Mucosa of gallbladder (tissue), 1 donor: ENCODE measurements around the gene KLRG1. TPM values are rescaled to one million over a fixed set of nuclear protein-coding genes. Genes with fewer than 3 reads are reported as not detected.

Experiments used
- DNase-seq: peaks from one replicate; pipeline ENCODE4 v3.0.0-alpha.2; 2020; ENCODE audit warnings: low spot score
- total RNA-seq: library from RNA; stranded (reverse); gene quantifications from one replicate; pipeline ENCODE4 v1.2.1, GENCODE V29; 2021
- donor health status: DM: no; HTN: no; CAD: no.

Gene KLRG1
- total RNA-seq, 1 donor from 2014 or later, result 3.3 TPM

DNA sequence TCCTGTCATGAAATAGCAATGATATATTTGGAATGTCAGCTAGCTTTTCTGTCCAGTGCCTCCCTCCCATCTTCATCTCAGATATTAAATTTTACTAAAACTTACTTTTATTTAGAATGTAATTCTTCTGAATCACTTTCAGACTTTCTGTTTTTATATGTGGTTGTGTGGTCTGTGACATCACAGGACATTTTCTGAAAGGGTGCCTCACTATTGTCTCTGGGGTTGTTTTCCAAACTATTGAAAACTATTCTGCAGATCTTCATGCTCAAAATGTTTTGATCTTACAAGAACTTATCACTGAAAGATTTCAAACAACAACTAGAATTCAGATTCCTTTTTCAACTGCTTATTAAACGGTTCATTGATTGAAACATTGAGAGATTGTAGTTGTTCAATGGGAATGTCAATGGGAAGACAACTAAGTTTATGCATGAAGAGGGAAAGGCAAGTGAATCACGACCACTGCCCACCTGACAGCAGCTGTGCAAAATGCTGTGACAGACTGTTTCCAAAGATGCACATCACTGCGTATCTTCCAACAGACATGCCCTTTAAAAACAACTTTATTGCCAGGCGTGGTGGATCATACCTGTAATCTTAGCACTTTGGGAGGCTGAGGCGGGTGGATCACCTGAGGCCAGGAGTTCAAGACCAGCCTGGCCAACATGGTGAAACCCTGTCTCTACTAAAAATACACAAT lies 51.3 kb downstream of the KLRG1 start:
- no peak for DNase-seq

DNA sequence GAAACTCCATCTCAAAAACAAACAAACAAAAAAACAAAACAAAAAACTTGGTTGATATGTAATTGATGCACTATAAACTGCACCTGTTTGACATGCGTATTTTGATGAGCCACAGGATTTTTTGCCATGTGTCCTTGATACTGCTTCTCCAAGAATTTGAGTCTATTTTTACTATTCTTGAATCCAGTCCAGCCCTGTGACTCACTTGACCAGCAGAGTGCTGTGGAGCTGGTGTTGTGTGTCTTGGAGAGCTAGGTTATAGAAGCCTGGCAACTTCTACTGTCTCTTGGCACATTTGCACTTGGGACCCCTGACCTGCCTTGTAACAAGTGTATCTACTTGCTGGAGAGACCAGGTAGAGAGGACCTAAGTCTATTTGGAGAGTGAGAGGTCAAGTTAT lies 52.0 kb downstream of the KLRG1 start:
- DNase-seq, result no peak

DNA sequence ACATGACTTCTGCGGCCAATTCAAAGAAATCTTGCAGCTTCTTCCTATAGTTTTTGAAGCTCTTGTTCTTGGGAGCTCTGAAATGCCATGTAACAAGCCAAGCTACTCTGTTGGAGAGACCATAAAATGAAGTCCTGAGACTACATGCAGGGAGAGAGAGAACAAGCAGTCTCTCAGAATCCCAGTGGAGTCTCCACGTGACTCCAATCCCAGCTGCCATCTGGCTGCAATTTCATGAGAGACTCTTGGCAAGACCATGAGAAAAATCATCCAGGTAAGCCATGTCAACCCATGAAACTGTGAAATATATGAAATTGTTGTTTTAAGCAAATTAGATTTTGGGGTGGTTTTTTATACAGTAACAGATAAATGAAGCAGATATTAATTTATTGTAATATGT lies 54.4 kb downstream of the KLRG1 start:
- DNase-seq, result no peak

DNA sequence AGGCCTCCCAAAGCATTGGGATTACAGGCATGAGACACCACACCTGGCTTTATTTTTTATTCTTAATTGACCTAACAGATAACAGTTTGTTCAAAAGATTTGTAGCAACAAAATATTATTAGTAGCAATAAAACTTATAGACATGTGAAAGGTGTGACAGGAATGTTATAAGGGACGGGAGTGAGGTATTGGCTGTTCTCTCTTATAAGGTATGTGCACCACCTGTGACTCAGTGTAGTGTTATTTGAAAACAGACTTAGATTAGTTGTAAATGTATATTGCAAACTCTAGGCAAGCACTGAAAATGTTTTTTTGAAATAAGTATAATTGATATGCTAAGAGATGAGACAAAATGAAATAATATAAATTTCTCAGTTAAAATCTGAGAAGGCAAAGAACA lies 57.8 kb downstream of the KLRG1 start:
- DNase-seq, result no peak

DNA sequence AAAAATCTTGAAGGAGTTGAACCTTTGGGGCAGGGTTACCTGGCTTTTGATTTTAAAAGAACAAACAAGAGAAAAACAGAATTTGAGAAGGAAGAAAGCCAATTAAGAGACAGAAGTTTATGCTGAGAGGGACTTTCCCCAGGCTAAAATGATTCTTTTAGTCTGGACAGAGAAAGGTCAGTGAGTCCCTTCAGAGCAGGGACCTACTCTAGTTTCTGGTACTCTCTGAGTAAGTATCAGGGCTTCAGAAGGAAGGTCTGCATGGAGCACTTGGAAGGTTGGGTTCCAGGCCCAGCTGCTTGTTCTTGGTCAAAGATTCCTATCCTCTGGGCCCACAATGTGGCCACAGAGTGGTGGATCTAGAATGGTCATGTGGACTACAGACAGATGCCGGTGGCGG lies 59.6 kb downstream of the KLRG1 start:
- no peak for DNase-seq

DNA sequence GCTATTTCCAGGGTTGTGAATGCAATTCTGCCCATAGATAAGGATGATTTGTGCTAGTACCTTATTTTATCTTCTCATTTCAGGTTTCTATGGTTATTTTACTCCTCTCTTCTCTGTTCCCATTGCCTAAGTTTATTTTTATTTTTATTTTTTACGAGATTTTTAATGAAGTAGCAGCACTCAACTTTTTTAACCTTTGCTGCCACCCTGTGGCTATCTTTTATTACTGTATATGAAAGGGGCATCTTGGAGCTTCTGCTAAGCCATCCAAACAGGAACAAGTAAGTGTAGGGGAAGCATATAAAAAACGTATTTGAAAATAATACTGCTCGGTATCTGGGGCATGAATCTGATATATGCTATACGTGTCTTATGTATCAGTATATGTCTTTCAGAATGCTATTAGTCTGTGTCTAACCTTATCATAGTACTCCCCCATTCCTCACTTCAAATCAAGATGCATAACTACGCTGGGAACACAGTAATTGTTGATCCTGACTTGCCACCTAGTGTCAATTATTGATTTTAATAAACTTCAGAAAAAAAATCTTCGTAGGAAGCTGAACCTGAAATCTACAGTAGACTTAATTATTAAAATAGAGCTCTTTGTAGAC lies 60.3 kb downstream of the KLRG1 start:
- no peak for DNase-seq

DNA sequence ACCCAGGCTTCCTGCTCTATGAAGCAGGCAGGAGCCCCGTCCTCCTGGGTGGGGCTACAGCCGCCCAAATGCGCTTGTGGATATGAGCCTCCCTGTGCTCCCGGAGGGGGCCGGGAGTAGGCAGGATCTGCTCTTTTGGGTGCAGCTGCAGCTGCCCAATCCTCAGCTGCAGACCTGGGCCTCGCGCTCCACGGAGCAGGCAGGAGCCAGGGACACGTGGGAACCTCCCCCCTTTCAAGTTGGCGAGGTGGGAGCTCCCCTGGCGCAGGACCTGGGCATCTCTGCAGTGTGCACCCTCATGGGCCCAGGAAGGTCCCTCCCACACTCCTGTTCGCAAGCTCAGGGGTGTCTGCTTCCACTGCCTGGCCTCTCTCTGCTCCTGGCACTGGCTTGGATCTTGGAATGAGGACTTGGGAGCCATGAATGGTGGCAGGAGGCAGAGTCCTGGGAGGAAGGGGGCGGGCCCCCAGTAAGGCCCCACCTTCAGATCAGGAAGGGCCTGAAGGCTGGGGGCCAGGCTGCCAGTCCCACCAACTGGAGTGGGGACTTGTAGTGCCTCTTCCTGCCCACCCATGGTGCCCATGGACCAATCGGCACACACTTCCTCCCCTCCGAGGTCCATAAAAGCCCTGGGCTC lies 61.3 kb downstream of the KLRG1 start:
- no peak for DNase-seq

DNA sequence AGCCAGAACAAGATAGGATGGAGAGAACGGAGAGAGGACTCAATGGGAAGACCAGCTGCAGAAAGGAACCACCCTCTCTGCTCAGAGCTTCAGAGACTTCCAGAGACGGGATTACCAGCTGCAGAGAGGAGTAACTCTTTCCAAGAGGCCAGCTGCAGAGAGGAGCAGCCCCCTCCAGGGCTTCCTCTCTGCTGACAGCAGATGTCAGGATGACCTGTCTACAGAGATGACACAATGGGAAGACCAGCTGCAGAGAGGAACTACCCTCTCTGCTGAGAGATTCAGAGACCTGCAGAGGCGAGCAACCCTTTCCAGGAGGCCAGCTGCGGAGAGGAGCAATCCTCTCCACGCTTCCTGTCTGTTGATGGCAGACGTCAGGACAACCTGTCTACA lies 61.8 kb downstream of the KLRG1 start:
- no peak for DNase-seq

DNA sequence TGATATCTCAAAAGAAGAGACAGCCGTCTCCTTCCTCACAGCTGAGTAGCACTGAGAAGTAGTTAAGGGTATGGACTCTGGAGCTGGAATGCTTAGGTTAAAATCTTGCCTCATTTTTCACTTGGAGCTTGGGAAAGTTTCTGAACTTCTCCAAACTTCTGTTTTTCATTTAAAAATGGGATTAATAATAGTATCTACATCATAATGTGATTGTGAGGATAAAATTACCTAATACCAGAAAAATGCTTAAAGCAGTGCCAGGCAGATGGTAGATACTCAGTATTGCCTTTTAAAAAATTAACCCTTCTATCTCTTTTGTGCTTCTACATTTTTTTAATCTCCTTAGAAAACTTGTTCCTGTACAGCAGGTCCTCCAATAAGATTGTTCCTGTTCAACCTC lies 63.3 kb downstream of the KLRG1 start:
- DNase-seq, result no peak

Other genes with a start within 250 kb of the KLRG1 start
- gene A2ML1, start 166.9 kb upstream of the KLRG1 start, total RNA-seq, result 0.09 TPM
- 47.6 TPM for gene PHC1, start 75.0 kb upstream of the KLRG1 start, total RNA-seq
- gene M6PR, start 39.9 kb upstream of the KLRG1 start, total RNA-seq, result 139 TPM
- gene A2M, start 126.4 kb downstream of the KLRG1 start, total RNA-seq, result 550 TPM
- 0.12 TPM for gene PZP, start 218.8 kb downstream of the KLRG1 start, total RNA-seq